HG03457 (cell line): Measurements from ENCODE around the gene RPL13.

ENCODE experiments used
- ATAC-seq: cut with Tn5 transposase; IDR thresholded peaks from one replicate; pipeline ENCODE4 v1.9.1; 2021; ENCODE audit warnings: moderate number of reproducible peaks; ENCODE audit not compliant: unreplicated experiment

RPL13 gene

DNA sequence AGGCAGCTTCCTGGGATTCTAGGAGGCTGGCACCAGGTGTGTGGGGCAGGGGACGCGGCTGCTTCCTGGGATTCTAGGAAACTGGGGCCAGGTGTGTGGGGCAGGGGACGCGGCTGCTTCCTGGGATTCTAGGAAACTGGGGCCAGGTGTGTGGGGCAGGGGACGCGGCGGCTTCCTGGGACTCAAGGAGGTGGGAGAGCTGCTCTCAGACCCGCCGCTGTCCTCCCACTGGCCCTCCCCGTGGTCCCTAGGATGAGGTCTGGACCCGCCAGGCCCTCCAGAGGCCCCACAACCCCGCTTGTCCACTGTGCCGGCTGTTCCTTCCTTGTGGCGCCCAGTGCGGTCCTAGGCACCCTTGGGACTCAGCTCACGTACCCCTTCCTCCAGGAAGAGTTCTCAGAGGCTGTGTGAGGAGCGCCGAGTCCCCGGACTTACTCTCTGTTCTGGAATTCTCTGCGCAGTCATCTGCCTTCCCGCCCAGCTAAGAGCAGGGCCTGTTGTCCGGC, 53.5 kb downstream of the RPL13 start:
- ATAC-seq: no peak
